Epithelial cell of esophagus (primary cell): ENCODE results near the gene MMP25.

ENCODE experiments used
- DNase-seq: peaks from one replicate; pipeline ENCODE4 v3.0.0; 2010; ENCODE audit warnings: low read depth
- H3K4me3 ChIP-seq: 2 replicates; pipeline ENCODE4 v1.5.1; 2011; ENCODE audit warnings: mild to moderate bottlenecking, low read length, control low read depth
- CTCF ChIP-seq: IDR thresholded peaks from 2 replicates; pipeline ENCODE4 v1.5.1; 2011; ENCODE audit warnings: low read depth, mild to moderate bottlenecking, low read length, control low read depth, inconsistent platforms; ENCODE audit not compliant: insufficient read depth; ENCODE audit errors: missing control alignments

Gene MMP25

GRCh38 chr16:3026609-3027488 is 19.5 kb upstream of the MMP25 start:
- TF ChIP-seq CTCF, result no peak
- H3K4me3 ChIP-seq, result no peak overlapping the region
- DNase-seq, result no peak

- TF ChIP-seq CTCF, result no peak
- no peak for DNase-seq
Measured at GRCh38 chr16:3027489-3027795, 18.9 kb upstream of the MMP25 start.

GRCh38 chr16:3027983-3028715 is 18.2 kb upstream of the MMP25 start:
- peak; percentile 75 for TF ChIP-seq CTCF
- peak; percentile 91 for DNase-seq
- no peak overlapping the region for H3K4me3 ChIP-seq

More at GRCh38 chr16:3027489-3027795, 18.9 kb upstream of the MMP25 start:
- H3K4me3 ChIP-seq, result no peak overlapping the region

GRCh38 chr16:3028716-3029319 is 17.5 kb upstream of the MMP25 start:
- DNase-seq, result no peak
- H3K4me3 ChIP-seq, result no peak overlapping the region
- TF ChIP-seq CTCF, result no peak

GRCh38 chr16:3029491-3030221 is 16.7 kb upstream of the MMP25 start:
- DNase-seq, result peak; percentile 60
- no peak for TF ChIP-seq CTCF
- no peak overlapping the region for H3K4me3 ChIP-seq
